Osteocyte (in vitro differentiated cells): ENCODE data around the gene GON7. TPM values are rescaled to one million over a fixed set of nuclear protein-coding genes. Genes with fewer than 3 reads are reported as not detected.
A peak's percentile ranks its signal among the peaks of the same experiment; 100 is the strongest.

Experiments used
- DNase-seq: peaks from one replicate; pipeline ENCODE4 v3.0.0; 2021; ENCODE audit warnings: mixed read lengths; ENCODE audit not compliant: unreplicated experiment; ENCODE audit errors: extremely low spot score
- H3K27ac Mint-ChIP-seq: one replicate; pipeline ENCODE4 v1.8.0; 2021; ENCODE audit warnings: mild to moderate bottlenecking, mixed read lengths; ENCODE audit not compliant: unreplicated experiment
- H3K27me3 Mint-ChIP-seq: one replicate; pipeline ENCODE4 v1.8.0; 2021; ENCODE audit warnings: mixed read lengths; ENCODE audit not compliant: unreplicated experiment
- H3K36me3 Mint-ChIP-seq: one replicate; pipeline ENCODE4 v1.8.0; 2021; ENCODE audit warnings: mixed read lengths; ENCODE audit not compliant: unreplicated experiment
- H3K4me1 Mint-ChIP-seq: one replicate; pipeline ENCODE4 v1.8.0; 2021; ENCODE audit warnings: mixed read lengths; ENCODE audit not compliant: unreplicated experiment
- H3K4me3 Mint-ChIP-seq: one replicate; pipeline ENCODE4 v1.8.0; 2021; ENCODE audit warnings: mild to moderate bottlenecking, moderate library complexity, mixed read lengths; ENCODE audit not compliant: unreplicated experiment
- H3K9me3 Mint-ChIP-seq: one replicate; pipeline ENCODE4 v1.8.0; 2021; ENCODE audit warnings: mixed read lengths; ENCODE audit not compliant: unreplicated experiment
- total RNA-seq: library from RNA; stranded (reverse); gene quantifications from 2 replicates; pipeline ENCODE4 v1.2.1, GENCODE V29; 2021
- TF ChIP-seq, protein P1 (sequence below): fragments of 200-600 bp; sonication (generic); IDR thresholded peaks from 2 replicates; pipeline ENCODE4 v1.5.0; 2021; ENCODE audit warnings: antibody characterized with exemption, mild to moderate bottlenecking, moderate library complexity

GON7 gene
- total RNA-seq, 1 donor from 2014 or later, result 8.8 TPM

DNA sequence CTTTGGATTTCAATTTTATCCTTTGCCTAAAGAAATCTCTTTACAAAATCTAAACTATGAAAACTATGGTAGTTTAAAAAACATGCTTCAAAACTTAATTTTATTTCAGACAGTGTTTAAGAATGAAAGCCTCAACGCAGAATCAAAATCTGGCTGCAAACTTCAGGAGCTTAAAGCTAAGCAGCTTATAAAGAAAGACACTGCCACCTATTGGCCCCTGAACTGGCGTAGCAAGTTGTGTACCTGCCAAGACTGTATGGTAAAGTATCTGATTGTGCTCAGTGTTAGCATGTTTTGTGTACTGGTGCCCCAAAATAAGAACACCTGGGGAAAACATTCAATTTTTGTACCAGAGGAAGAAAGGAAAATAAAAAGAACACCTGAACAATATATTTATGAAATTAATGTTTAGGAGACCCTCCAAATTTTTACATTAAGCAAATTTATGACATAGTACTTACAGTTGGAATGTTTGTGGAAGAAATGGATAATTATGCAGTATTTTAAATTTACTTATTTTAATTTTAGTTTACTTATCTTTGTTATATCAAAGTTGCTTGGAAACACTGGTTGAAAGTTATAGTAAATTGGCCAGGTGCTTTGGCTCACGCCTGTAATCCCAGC, 12.3 kb upstream of the GON7 start:
- H3K36me3 Mint-ChIP-seq, result peaks cover 33% of the 10 kb centered on the region

DNA sequence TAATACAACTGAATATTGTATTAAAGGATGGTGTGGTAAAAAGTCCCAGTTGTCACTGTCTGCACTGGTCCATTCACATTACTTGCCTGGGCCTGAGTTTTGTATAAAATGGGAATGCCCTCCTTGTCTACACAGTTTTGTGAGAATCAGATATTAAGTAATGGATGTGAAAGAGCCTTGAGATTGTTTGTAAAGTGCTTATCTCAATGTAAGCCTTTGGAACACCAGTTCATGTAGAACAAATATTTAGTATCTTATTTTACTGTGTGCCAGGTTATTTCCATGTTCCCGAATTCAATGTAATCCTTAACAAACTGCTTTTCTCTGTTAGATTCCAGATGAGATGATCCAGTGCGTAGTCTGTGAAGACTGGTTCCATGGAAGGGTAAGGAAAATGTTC, 7.7 kb upstream of the GON7 start:
- peaks cover 23% of the 10 kb centered on the region for H3K36me3 Mint-ChIP-seq
- no peak overlapping the region for H3K4me3 Mint-ChIP-seq
- peaks cover under 1% of the 10 kb centered on the region for H3K4me1 Mint-ChIP-seq
- H3K27ac Mint-ChIP-seq, result no peak overlapping the region
- no peak for DNase-seq
- H3K27me3 Mint-ChIP-seq, result no peaks in the 10 kb centered on the region
- TF ChIP-seq, protein P1, sequence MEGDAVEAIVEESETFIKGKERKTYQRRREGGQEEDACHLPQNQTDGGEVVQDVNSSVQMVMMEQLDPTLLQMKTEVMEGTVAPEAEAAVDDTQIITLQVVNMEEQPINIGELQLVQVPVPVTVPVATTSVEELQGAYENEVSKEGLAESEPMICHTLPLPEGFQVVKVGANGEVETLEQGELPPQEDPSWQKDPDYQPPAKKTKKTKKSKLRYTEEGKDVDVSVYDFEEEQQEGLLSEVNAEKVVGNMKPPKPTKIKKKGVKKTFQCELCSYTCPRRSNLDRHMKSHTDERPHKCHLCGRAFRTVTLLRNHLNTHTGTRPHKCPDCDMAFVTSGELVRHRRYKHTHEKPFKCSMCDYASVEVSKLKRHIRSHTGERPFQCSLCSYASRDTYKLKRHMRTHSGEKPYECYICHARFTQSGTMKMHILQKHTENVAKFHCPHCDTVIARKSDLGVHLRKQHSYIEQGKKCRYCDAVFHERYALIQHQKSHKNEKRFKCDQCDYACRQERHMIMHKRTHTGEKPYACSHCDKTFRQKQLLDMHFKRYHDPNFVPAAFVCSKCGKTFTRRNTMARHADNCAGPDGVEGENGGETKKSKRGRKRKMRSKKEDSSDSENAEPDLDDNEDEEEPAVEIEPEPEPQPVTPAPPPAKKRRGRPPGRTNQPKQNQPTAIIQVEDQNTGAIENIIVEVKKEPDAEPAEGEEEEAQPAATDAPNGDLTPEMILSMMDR, result no peak
- no peaks in the 10 kb centered on the region for H3K9me3 Mint-ChIP-seq

More for the DNA sequence above, 12.3 kb upstream of the GON7 start:
- H3K4me3 Mint-ChIP-seq, result no peak overlapping the region
- H3K4me1 Mint-ChIP-seq, result no peaks in the 10 kb centered on the region
- peak; percentile 27 for DNase-seq
- H3K27me3 Mint-ChIP-seq, result no peaks in the 10 kb centered on the region
- TF ChIP-seq, protein P1, result peak; percentile 63
- no peak overlapping the region for H3K27ac Mint-ChIP-seq
- no peaks in the 10 kb centered on the region for H3K9me3 Mint-ChIP-seq

DNA sequence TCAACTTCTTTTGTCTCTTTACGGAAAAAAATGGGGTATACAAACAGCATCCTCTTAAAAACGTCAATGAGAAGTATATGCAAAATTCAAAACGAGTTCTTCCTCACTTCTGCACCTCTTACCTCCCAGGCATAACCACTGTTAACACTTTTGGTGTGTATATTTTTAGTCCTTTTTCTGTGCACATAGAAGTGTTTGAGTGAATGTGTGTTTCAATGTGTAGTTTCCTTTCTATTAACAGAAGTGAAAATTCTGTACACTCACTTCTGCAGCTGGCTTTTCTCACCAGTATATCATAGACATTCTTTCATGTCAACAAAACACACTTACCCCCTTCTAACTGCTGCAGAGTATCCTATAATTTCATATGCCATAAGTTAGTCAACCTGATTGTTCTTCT, 5.6 kb upstream of the GON7 start:
- TF ChIP-seq, protein P1, result no peak
- H3K9me3 Mint-ChIP-seq, result no peaks in the 10 kb centered on the region
- H3K36me3 Mint-ChIP-seq, result peaks cover 18% of the 10 kb centered on the region
- no peak for DNase-seq
- no peak overlapping the region for H3K4me3 Mint-ChIP-seq
- H3K27ac Mint-ChIP-seq, result no peak overlapping the region
- H3K4me1 Mint-ChIP-seq, result peaks cover 18% of the 10 kb centered on the region
- no peaks in the 10 kb centered on the region for H3K27me3 Mint-ChIP-seq

DNA sequence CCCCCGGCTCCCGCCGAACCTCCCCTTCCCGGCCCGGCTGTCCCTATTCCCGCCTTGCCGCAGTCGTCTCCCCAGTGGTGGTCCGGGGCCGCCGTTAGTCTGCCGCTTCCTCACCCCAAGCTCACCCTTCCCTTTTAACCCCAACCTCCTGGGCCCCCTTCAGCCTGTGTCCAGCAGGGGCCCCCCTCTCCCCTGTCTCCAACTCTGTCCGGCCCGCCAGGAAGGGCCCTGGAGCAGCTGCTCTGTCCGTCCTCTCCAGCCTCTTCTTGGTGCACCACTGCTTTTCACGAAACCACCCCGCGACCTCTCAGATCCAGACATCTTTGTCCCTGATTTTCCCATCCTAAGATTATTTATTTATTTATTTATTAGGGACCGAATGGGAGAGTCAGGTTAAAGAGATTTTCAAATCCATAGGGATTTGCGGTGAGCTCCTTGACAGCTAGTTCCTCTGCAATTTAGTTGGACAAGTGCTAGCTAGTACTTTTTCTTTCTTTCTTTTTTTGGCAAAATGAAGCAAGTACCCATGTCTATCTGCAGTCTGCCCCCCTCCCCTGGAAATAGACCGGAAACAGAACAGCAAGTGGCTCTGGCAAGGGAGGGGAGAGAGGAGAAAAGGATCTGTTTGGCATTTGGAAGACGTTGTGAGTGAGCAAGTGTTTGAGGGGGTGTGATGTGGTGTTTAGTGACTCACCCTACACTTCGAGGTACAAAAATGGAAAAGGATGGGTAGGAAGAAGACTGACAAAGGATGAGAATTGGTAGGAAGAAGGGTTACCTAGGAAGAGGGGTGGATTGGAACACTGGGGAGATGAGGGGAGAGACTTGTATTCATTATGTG, 823 bp upstream of the GON7 start:
- TF ChIP-seq, protein P1, result peak; percentile 61
- Mint-ChIP-seq H3K4me3 (peak overlapping the region; percentile 100), H3K27ac (peak overlapping the region; percentile 99), H3K36me3 (peaks cover 9% of the 10 kb centered on the region), H3K27me3 (no peaks in the 10 kb centered on the region), H3K4me1 (peaks cover 35% of the 10 kb centered on the region), H3K9me3 (no peaks in the 10 kb centered on the region)
- DNase-seq, result peak; percentile 86

DNA sequence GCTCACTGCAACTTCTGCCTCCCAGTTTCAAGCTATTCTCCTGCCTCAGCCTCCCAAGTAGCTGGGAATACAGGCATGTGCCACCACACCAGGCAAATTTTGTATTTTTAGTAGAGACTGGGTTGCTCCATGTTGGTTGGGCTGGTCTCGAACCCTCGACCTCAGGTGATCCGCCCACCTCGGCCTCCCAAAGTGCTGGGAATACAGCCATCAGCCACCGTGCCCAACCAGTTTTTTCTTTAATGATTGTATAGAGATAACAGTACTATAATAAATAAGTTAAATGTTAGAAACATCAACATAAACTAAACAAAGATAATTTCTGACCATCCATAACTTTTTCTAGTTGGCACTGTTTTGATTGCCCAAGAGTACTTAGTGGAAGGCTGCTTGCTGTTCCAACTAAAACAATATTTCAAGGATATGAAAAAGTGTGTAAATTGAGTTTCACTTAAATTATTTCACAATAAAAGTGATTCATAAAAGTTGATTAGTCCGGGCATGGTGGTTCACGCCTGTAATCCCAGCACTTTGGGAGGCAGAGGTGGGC, 5.6 kb downstream of the GON7 start:
- TF ChIP-seq, protein P1, result no peak
- H3K27ac Mint-ChIP-seq, result no peak overlapping the region
- H3K4me1 Mint-ChIP-seq, result peaks cover 11% of the 10 kb centered on the region
- no peak for DNase-seq
- H3K36me3 Mint-ChIP-seq, result no peaks in the 10 kb centered on the region
- H3K27me3 Mint-ChIP-seq, result no peaks in the 10 kb centered on the region
- H3K9me3 Mint-ChIP-seq, result no peaks in the 10 kb centered on the region
- H3K4me3 Mint-ChIP-seq, result no peak overlapping the region
